GM11168 (cell line): ENCODE results near the gene TBC1D3B.
"Not testable (repeated sequence)": the region's sequence is repeated elsewhere in the genome, so short reads cannot be mapped to it uniquely, and the experiment has no call there.

Experiments
- in situ Hi-C: fragments of 300-500 bp; cut with MboI; formaldehyde crosslinking; loops from one replicate; pipeline ENCODE4 v1.12.0; 2022; ENCODE audit warnings: low sequenced_read_pairs; ENCODE audit not compliant: unreplicated experiment

The TBC1D3B gene

GRCh38 chr17:36176536-36176935, at the start of gene TBC1D3B:
Gene TBC1D3B, minus strand, starts transcription at chr17:36176636. Its CDS starts 1,586 bp downstream, at chr17:36175050.
- in situ Hi-C loops = not testable (repeated sequence)

- in situ Hi-C loops = loop anchor here (25.0 kb wide), 1 partner anchor 264 kb away; the partner anchor contains the start of gene ZNHIT3
These were observed 46.5 kb upstream of the TBC1D3B start for GRCh38 chr17:36222967-36223366.

DNA sequence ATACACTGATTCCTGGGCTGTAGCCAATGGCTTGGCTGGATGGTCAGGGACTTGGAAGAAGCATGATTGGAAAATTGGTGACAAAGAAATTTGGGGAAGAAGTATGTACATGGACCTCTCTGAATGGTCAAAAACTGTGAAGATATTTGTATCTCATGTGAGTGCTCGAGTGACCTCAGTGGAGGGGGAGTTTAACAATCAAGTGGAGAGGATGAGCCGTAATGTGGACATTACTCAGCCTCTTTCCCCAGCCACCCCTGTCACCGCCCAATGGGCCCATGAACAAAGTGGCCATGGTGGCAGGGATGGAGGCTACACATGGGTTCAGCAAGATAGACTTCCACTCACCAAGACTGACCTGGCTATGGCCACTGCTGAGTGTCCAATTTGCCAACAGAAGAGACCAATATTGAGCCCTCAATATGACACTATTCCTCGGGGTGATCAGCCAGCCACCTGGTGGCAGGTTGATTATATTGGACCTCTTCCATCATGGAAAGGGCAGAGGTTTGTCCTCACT, 45.2 kb upstream of the TBC1D3B start:
- in situ Hi-C loops = loop anchor here (25.0 kb wide), 1 partner anchor 266 kb away; the partner anchor contains the start of gene ZNHIT3

DNA sequence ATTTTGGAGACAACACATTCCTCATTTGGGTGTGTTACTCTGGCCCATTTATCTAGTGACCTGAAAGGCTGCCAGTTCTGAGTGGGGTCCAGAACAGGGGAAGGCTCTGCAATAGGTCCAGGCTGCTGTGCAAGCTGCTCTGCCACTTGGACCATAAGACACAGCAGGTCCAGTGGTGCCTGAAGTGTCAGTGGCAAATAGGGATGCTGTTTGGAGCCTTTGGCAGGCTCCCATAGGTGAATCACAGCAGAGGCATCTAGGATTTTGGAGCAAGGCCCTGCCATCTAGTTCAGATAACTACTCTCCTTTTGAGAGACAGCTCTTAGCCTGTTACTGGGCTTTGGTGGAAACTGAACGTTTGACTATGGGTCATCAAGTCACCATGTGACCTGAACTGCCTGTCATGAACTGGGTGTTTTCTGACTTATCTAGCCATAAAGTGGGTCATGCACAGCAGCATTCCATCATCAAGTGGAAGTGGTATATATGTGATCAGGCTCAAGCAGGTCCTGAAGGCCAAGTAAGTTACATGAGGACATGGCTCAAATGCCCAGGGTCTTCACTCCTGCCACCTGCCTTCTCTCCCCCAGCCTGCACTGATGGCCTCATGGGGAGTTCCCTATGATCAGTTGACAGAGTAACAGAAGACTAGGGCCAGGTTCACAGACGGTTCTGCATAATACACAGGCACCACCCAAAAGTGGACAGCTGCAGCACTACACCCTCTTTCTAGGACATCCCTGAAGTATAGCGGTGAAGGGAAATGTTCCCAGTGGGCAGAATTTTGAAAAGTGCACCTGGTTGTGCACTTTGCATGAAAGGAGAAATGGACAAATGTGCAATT, 44.5 kb upstream of the TBC1D3B start:
- in situ Hi-C loops = loop anchor here (25.0 kb wide), 1 partner anchor 266 kb away; the partner anchor contains the start of gene ZNHIT3

- in situ Hi-C loops = loop anchor here (10.0 to 25.0 kb wide), 2 partner anchors 245 to 268 kb away; partner anchors contain the start of gene ZNHIT3
These were observed 43.1 kb upstream of the TBC1D3B start for GRCh38 chr17:36219556-36219955.

GRCh38 chr17:36215406-36216308, 39.2 kb upstream of the TBC1D3B start:
- in situ Hi-C loops = loop anchor here (10.0 to 25.0 kb wide), 2 partner anchors 241 to 272 kb away; partner anchors contain the start of gene ZNHIT3

- in situ Hi-C loops = loop anchor here (10.0 to 25.0 kb wide), 2 partner anchors 240 to 272 kb away; partner anchors contain the start of gene ZNHIT3
These were observed 38.5 kb upstream of the TBC1D3B start for GRCh38 chr17:36214918-36215317.

DNA sequence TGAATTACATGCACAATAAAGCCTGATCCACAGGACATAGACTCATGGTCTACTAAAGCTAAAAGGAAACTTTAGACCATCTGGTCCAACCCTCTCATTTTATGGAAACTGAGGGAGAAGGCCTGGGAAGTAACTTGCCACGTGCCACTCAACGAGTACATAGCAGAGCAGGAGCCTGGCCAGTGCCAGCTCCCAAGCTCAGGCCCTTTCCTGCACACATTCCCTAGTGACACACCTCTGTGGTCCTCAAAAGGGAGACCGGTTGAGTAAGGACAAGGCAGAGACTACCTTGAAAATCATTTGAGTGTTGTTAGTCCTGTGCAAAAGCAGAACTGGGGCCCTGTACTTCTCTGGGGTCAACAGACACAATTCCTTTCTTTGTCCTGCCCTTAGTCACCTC, 37.3 kb upstream of the TBC1D3B start:
- in situ Hi-C loops = loop anchor here (10.0 to 25.0 kb wide), 2 partner anchors 239 to 274 kb away; partner anchors contain the start of gene ZNHIT3

- in situ Hi-C loops = loop anchor here (10.0 to 25.0 kb wide), 2 partner anchors 238 to 274 kb away; partner anchors contain the start of gene ZNHIT3
These were observed 36.5 kb upstream of the TBC1D3B start for GRCh38 chr17:36212966-36213365.

- in situ Hi-C loops = loop anchor here (10.0 to 25.0 kb wide), 2 partner anchors 237 to 275 kb away; partner anchors contain the start of gene ZNHIT3
These were observed 35.8 kb upstream of the TBC1D3B start for GRCh38 chr17:36212272-36212605.

GRCh38 chr17:36211484-36212271, 35.2 kb upstream of the TBC1D3B start:
- in situ Hi-C loops = loop anchor here (10.0 to 25.0 kb wide), 2 partner anchors 237 to 276 kb away; partner anchors contain the start of gene ZNHIT3

GRCh38 chr17:36210439-36211211, 34.2 kb upstream of the TBC1D3B start, which contains the start of gene CCL4L2:
Gene CCL4L2, plus strand, starts transcription at chr17:36211063.
- in situ Hi-C loops = loop anchor here (10.0 to 25.0 kb wide), 2 partner anchors 236 to 277 kb away; partner anchors contain the start of gene ZNHIT3

- in situ Hi-C loops = loop anchor here (5.0 to 25.0 kb wide), 2 partner anchors 107 to 278 kb away; partner anchors contain the start of genes CCL4 and ZNHIT3
These were observed 33.1 kb upstream of the TBC1D3B start for GRCh38 chr17:36209575-36209974.

- in situ Hi-C loops = loop anchor here (5.0 to 25.0 kb wide), 2 partner anchors 105 to 280 kb away; partner anchors contain the start of genes CCL4 and ZNHIT3
These were observed 30.9 kb upstream of the TBC1D3B start for GRCh38 chr17:36207383-36207782.

DNA sequence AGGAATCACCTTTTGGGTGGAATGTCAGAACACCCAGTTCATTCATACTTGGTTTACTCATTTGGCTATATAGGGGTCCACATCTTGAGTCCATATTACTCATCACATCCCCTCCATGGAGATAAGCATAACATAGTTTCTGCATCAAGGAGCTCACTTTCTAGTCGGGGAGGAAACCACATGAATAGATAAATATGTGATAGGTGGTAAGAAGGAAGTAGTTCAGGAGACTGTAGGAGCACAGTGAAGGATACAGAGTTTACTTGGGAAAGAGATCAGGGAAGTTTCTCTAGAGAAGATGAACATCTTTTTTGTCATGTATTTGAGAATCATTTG, 30.0 kb upstream of the TBC1D3B start:
- in situ Hi-C loops = loop anchor here (5.0 to 25.0 kb wide), 2 partner anchors 104 to 281 kb away; partner anchors contain the start of genes CCL4 and ZNHIT3

DNA sequence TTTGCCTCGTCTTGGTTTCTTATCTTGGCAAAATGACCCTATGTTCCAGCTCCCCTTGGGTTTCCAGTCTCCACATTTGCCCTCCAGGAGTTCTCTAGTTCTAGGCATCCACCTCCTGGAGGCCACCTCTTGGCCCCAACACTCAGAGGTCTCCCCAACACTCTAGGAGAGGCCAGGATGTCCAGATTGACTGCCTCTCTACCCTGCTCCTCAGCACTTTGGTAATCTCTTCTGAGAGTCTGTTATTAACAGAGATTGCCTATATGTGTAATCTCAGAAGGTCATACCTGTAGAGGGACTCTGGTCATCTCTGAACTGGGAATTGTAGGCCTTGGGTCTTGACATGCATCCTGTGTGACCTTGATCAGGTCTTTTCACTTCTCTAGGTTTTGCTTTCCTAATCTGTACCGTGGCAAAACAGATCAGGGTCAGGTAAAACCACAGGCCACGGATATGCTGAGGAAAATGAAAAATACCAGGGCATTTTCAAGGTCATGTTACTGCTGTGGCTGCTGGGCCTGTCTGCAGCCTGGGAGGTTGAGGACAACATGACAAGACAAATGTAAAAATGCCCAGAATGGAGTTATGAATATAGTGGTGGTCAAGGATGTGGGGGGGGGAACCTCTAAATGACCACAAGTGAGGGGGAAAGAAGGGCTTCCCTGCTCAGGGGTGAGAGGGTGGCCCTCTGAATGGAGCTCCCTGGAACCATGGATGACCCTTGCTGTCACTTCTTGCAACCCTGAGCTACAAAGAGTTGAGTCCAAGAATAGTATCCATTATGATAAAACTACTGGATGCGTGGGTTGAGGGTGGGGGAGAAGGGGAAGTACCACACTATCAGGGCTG, 29.4 kb upstream of the TBC1D3B start:
- in situ Hi-C loops = loop anchor here (5.0 to 25.0 kb wide), 2 partner anchors 104 to 281 kb away; partner anchors contain the start of genes CCL4 and ZNHIT3
